Body of pancreas (tissue), 4 donors: ENCODE results near the gene GCDH. TPM values are rescaled to one million over a fixed set of nuclear protein-coding genes. Genes with fewer than 3 reads are reported as not detected.

ENCODE experiments used
- ATAC-seq: fragments of 150-250 bp; one replicate; pipeline ENCODE4 v1.9.1; 2016
- DNase-seq, 4 donors: peaks; one replicate each; pipeline ENCODE4 v3.0.0-alpha.2; 2019
- H3K27ac ChIP-seq, 4 donors: fragments of 200-600 bp; sonication (generic); 1 replicate in 3 of 4; 2 replicates in 1 of 4; pipeline versions ENCODE4 v1.5.1 to v1.6.1; 2016 to 2019; ENCODE audit warnings: mild to moderate bottlenecking in 1 of 4, mixed read lengths in 1 of 4, moderate library complexity in 1 of 4
- H3K27me3 ChIP-seq, 2 donors: fragments of 200-600 bp; sonication (generic); one replicate each; pipeline ENCODE4 v1.6.0; 2016; ENCODE audit warnings: mild to moderate bottlenecking in 1 of 2
- H3K36me3 ChIP-seq, 2 donors: fragments of 200-600 bp; sonication (generic); replicated peaks in 1 of 2; 2 replicates each; pipeline ENCODE4 v1.5.1; 2016; ENCODE audit warnings: low read depth in 2 of 2; ENCODE audit not compliant: insufficient read depth in 1 of 2
- H3K4me1 ChIP-seq: fragments of 200-600 bp; sonication (generic); one replicate; pipeline ENCODE4 v1.6.0; 2016
- H3K4me3 ChIP-seq, 2 donors: fragments of 200-600 bp; sonication (generic); 1 replicate in 1 of 2; 2 replicates in 1 of 2; pipeline ENCODE4 v1.5.1; 2016 to 2019
- H3K9me3 ChIP-seq, 3 donors: fragments of 200-600 bp; sonication (generic); 1 replicate in 2 of 3; 2 replicates in 1 of 3; pipeline ENCODE4 v1.5.1; 2016
- CTCF ChIP-seq, 7 experiments: fragments of 450-650 bp in 4 of 7; fragments of 200-600 bp in 3 of 7; sonication (generic) in 3 of 7; IDR thresholded peaks; one replicate each; pipeline ENCODE4 v1.5.1; 2016 to 2019; ENCODE audit warnings: antibody characterized with exemption in 7 of 7
- POLR2A ChIP-seq, 3 donors: fragments of 450-650 bp; IDR thresholded peaks; one replicate each; pipeline ENCODE4 v1.6.1; 2016; ENCODE audit warnings: antibody characterized with exemption in 3 of 3, mild to moderate bottlenecking in 2 of 3
- WGBS, 2 donors: methylation state at CpG; one replicate each; pipeline ENCODE4 v1.1.5; 2017; 5-methylcytosine and 5-hydroxymethylcytosine counted together
- intact Hi-C: fragments of 100-400 bp; cut with DNase I; formaldehyde crosslinking; loops from one replicate; pipeline ENCODE4 v1.15.1; 2023
- total RNA-seq, 2 donors: library from RNA; depleted of rRNA; stranded (reverse); fragments of >200 nt; gene quantifications; one replicate each; pipeline ENCODE4 v1.1.0, GENCODE V29; 2016

GCDH gene
- total RNA-seq, 2 donors from 2014 or later: 17.4 to 57.7 TPM

- H3K36me3 ChIP-seq: no peaks in the 10 kb centered on the region
- intact Hi-C loops: no loop called here
- H3K27me3 ChIP-seq: no peaks in the 10 kb centered on the region
- peak overlapping the region in 1 of 2 donors; percentile 37 for H3K4me3 ChIP-seq
- peak overlapping the region in 3 of 4 donors; percentile 52 to 70 (median 56) for H3K27ac ChIP-seq
- H3K9me3 ChIP-seq: peaks cover 0 to 6% (median 0%) of the 10 kb centered on the region in 3 donors
- DNase-seq (peak; percentile 91 to 97 (median 94)), ATAC-seq (peak; percentile 64)
- TF ChIP-seq CTCF (IDR thresholded peaks at IDR 0.05) (peak; percentile 51 to 70 (median 64)), POLR2A (IDR thresholded peaks at IDR 0.05) (peak; percentile 22 to 61 (median 56))
- WGBS, 2 donors: 0 to 4% methylated on average over 11 to 73 of the region's 73 CpGs
- peaks cover 24% of the 10 kb centered on the region for H3K4me1 ChIP-seq
Measured at GRCh38 chr19:12884926-12885748, 5.8 kb upstream of the GCDH start.

GRCh38 chr19:12885749-12886650, 5.0 kb upstream of the GCDH start:
- peaks cover 23% of the 10 kb centered on the region for H3K4me1 ChIP-seq
- TF ChIP-seq POLR2A (IDR thresholded peaks at IDR 0.05) (no peak), CTCF (IDR thresholded peaks at IDR 0.05) (no peak)
- peak overlapping the region in 1 of 2 donors; percentile 37 for H3K4me3 ChIP-seq
- H3K27me3 ChIP-seq: no peaks in the 10 kb centered on the region
- ATAC-seq: no peak
- intact Hi-C loops: no loop called here
- no peaks in the 10 kb centered on the region for H3K36me3 ChIP-seq
- DNase-seq: no peak
- H3K27ac ChIP-seq: peak overlapping the region in 3 of 4 donors; percentile 29 to 70 (median 52)
- peaks cover 0 to 6% (median 0%) of the 10 kb centered on the region in 3 donors for H3K9me3 ChIP-seq
- WGBS, 2 donors: 8 to 18% methylated on average over 9 to 45 of the region's 53 CpGs

- ATAC-seq (no peak), DNase-seq (no peak)
- TF ChIP-seq POLR2A (IDR thresholded peaks at IDR 0.05) (no peak), CTCF (IDR thresholded peaks at IDR 0.05) (no peak)
- H3K4me3 ChIP-seq: no peak overlapping the region
- peaks cover 26% of the 10 kb centered on the region for H3K4me1 ChIP-seq
- no peaks in the 10 kb centered on the region for H3K27me3 ChIP-seq
- H3K27ac ChIP-seq: no peak overlapping the region
- no peaks in the 10 kb centered on the region for H3K36me3 ChIP-seq
- H3K9me3 ChIP-seq: peaks cover 0 to 6% (median 0%) of the 10 kb centered on the region in 3 donors
- intact Hi-C loops: no loop called here
- 78 to 79% methylated on average over 5 of the region's 5 CpGs for WGBS, 2 donors
Measured at GRCh38 chr19:12886651-12886968, 4.3 kb upstream of the GCDH start.

- TF ChIP-seq CTCF (IDR thresholded peaks at IDR 0.05) (no peak), POLR2A (IDR thresholded peaks at IDR 0.05) (no peak)
- Histone ChIP-seq H3K27me3 (no peaks in the 10 kb centered on the region), H3K9me3 (peaks cover 0 to 6% (median 0%) of the 10 kb centered on the region in 3 donors), H3K4me1 (peaks cover 31% of the 10 kb centered on the region), H3K36me3 (no peaks in the 10 kb centered on the region), H3K4me3 (no peak within 1 kb of the TSS), H3K27ac (peak within 1 kb of the TSS in 1 of 4 donors; percentile 52)
- ATAC-seq (no peak), DNase-seq (no peak)
- 59 to 76% methylated on average over 14 to 17 of the region's 17 CpGs for WGBS, 2 donors
- intact Hi-C loops: no loop called here
Measured at GRCh38 chr19:12886969-12887747, 3.8 kb upstream of the GCDH start, which contains the start of gene KLF1. TSS of gene KLF1 (minus strand) at chr19:12887201. CDS start at chr19:12887140, 61 bp downstream.
